ENCODE data around the gene TECPR2.
A peak's percentile ranks its signal among the peaks of the same experiment; 100 is the strongest.

- TF ChIP-seq POLR2AphosphoS5 (IDR thresholded peaks at IDR 0.05) (peak in 1 of 2 donors; percentile 17), CTCF (IDR thresholded peaks at IDR 0.05) (no peak)
Observed at GRCh38 chr14:102474934-102475333, 112.2 kb downstream of the TECPR2 start.
